Activated CD8-positive, alpha-beta T cell treated with anti-CD3 and anti-CD28 coated beads for 36 hours (primary cell): Measurements from ENCODE around the gene ZNF501. TPM values are rescaled to one million over a fixed set of nuclear protein-coding genes. Genes with fewer than 3 reads are reported as not detected.

ENCODE experiments used
- ATAC-seq: fragments of 200-7000 bp; cut with Tn5 transposase; one replicate; pipeline ENCODE4 v1.10.0; 2021; ENCODE audit warnings: mild to moderate bottlenecking, moderate library complexity
- CTCF ChIA-PET: fragments of 350-600 bp; sonication (Branson Sonifier 250); formaldehyde crosslinking; loops from one replicate; lab custom pipeline; 2021; ENCODE audit warnings: antibody characterized with exemption; lab: Charles Lee
- POLR2A ChIA-PET: fragments of 350-600 bp; sonication (Branson Sonifier 250); formaldehyde crosslinking; loops from one replicate; lab custom pipeline; 2021; ENCODE audit warnings: antibody characterized with exemption; lab: Charles Lee
- DNase-seq: peaks from one replicate; pipeline ENCODE4 v3.0.0-alpha.2; 2020
- H3K27ac Mint-ChIP-seq: one replicate; pipeline ENCODE4 v1.8.0; 2021; ENCODE audit warnings: mild to moderate bottlenecking, mixed read lengths
- H3K27me3 Mint-ChIP-seq: one replicate; pipeline ENCODE4 v1.8.0; 2021; ENCODE audit warnings: mixed read lengths
- H3K36me3 Mint-ChIP-seq: one replicate; pipeline ENCODE4 v1.8.0; 2021; ENCODE audit warnings: low read depth, mixed read lengths
- H3K4me1 Mint-ChIP-seq: one replicate; pipeline ENCODE4 v1.8.0; 2021; ENCODE audit warnings: low read depth, mixed read lengths
- H3K4me3 Mint-ChIP-seq: one replicate; pipeline ENCODE4 v1.8.0; 2021; ENCODE audit warnings: mild to moderate bottlenecking, moderate library complexity, mixed read lengths
- H3K9me3 Mint-ChIP-seq: one replicate; pipeline ENCODE4 v1.8.0; 2021; ENCODE audit warnings: mixed read lengths
- CTCF ChIP-seq: fragments of 200-600 bp; IDR thresholded peaks from one replicate; pipeline ENCODE4 v1.8.0; 2022; ENCODE audit warnings: antibody characterized with exemption, mild to moderate bottlenecking
- intact Hi-C: fragments of 100-400 bp; cut with micrococcal nuclease; formaldehyde crosslinking; loops from one replicate; pipeline ENCODE4 v1.10.0; 2022
- total RNA-seq, 2 experiments: library from RNA; stranded (reverse); gene quantifications; one replicate each; pipeline ENCODE4 v1.2.3, GENCODE V29; 2021

Gene ZNF501
- total RNA-seq, 2 experiments from 2014 or later: 2.7 to 3.2 TPM

GRCh38 chr3:44734646-44735168 lies 5.3 kb downstream of the ZNF501 start:
- H3K4me1 Mint-ChIP-seq: peaks cover 9% of the 10 kb centered on the region
- ATAC-seq: no peak
- intact Hi-C loops: no loop called here
- H3K9me3 Mint-ChIP-seq: peaks cover 70% of the 10 kb centered on the region
- H3K36me3 Mint-ChIP-seq: peaks cover 65% of the 10 kb centered on the region
- ChIA-PET POLR2A (no interaction called here), CTCF (no interaction called here)
- H3K4me3 Mint-ChIP-seq: no peak overlapping the region
- H3K27me3 Mint-ChIP-seq: no peaks in the 10 kb centered on the region
- no peak overlapping the region for H3K27ac Mint-ChIP-seq
- TF ChIP-seq CTCF: no peak
- no peak for DNase-seq

GRCh38 chr3:44761101-44761423 lies 31.6 kb downstream of the ZNF501 start:
- no peak for TF ChIP-seq CTCF
- DNase-seq: no peak
- Mint-ChIP-seq H3K4me3 (peak overlapping the region; percentile 96), H3K27ac (peak overlapping the region; percentile 92), H3K4me1 (peaks cover 27% of the 10 kb centered on the region), H3K9me3 (peaks cover 21% of the 10 kb centered on the region), H3K36me3 (peaks cover 72% of the 10 kb centered on the region), H3K27me3 (no peaks in the 10 kb centered on the region)
- ChIA-PET POLR2A (interaction anchor here (1.0 to 2.5 kb wide), 9 partner anchors 23 to 250 kb away, joined by 3 to 10 read pairs (median 5); partner anchors contain the start of genes EXOSC7, ZDHHC3, ZKSCAN7 and ZNF197), CTCF (interaction anchor here (1.0 to 2.5 kb wide), 3 partner anchors 11 to 153 kb away, joined by 3 to 9 read pairs (median 7); no protein-coding TSS in a partner anchor)
- intact Hi-C loops: no loop called here
- ATAC-seq: no peak

GRCh38 chr3:44761424-44762169 lies 32.2 kb downstream of the ZNF501 start, which contains the start of the genes KIAA1143 and KIF15:
Gene KIAA1143 (minus strand): TSS chr3:44761619. CDS start chr3:44761602, 17 bp downstream.
Gene KIF15 (plus strand): TSS chr3:44761794. CDS start chr3:44761866, 72 bp downstream.
- H3K4me3 Mint-ChIP-seq: peak within 1 kb of the TSS; percentile 96
- ChIA-PET POLR2A (interaction anchor here (0.5 to 2.5 kb wide), 18 partner anchors 15 to 251 kb away, joined by 3 to 10 read pairs (median 4); partner anchors contain the start of genes EXOSC7, ZDHHC3, ZKSCAN7 and ZNF197), CTCF (interaction anchor here (0.6 to 2.5 kb wide), 5 partner anchors 11 to 1656 kb away, joined by 3 to 9 read pairs (median 3); no protein-coding TSS in a partner anchor)
- intact Hi-C loops: no loop called here
- H3K9me3 Mint-ChIP-seq: peaks cover 21% of the 10 kb centered on the region
- H3K4me1 Mint-ChIP-seq: peaks cover 27% of the 10 kb centered on the region
- DNase-seq: peak; percentile 99
- peaks cover 71% of the 10 kb centered on the region for H3K36me3 Mint-ChIP-seq
- no peaks in the 10 kb centered on the region for H3K27me3 Mint-ChIP-seq
- ATAC-seq: peak; percentile 93
- no peak for TF ChIP-seq CTCF
- H3K27ac Mint-ChIP-seq: peak within 1 kb of the TSS; percentile 92

- CTCF ChIA-PET: interaction anchor here (0.6 to 2.5 kb wide), 4 partner anchors 10 to 1657 kb away, joined by 3 to 9 read pairs (median 5); no protein-coding TSS in a partner anchor
- H3K27me3 Mint-ChIP-seq: no peaks in the 10 kb centered on the region
- H3K9me3 Mint-ChIP-seq: peaks cover 21% of the 10 kb centered on the region
- H3K4me1 Mint-ChIP-seq: peaks cover 25% of the 10 kb centered on the region
- peaks cover 69% of the 10 kb centered on the region for H3K36me3 Mint-ChIP-seq
- TF ChIP-seq CTCF: no peak
- DNase-seq (no peak), ATAC-seq (no peak)
- intact Hi-C loops: no loop called here
- H3K4me3 Mint-ChIP-seq: peak overlapping the region; percentile 96
- peak overlapping the region; percentile 92 for H3K27ac Mint-ChIP-seq
- POLR2A ChIA-PET: interaction anchor here (0.5 to 2.5 kb wide), 20 partner anchors 8 to 703 kb away, joined by 3 to 10 read pairs (median 4); partner anchors contain the start of genes ZKSCAN7, ZNF197, ZNF501 and ZNF502
Measured at GRCh38 chr3:44762170-44762677, 32.8 kb downstream of the ZNF501 start.
